ENCODE results near the gene TUBB4B. TPM values are rescaled to one million over a fixed set of nuclear protein-coding genes. Genes with fewer than 3 reads are reported as not detected.
"Not testable (repeated sequence)": the region's sequence is repeated elsewhere in the genome, so short reads cannot be mapped to it uniquely, and the experiment has no call there.

Gene TUBB4B
- total and polyA plus RNA-seq, 2 experiments from 2014 or later = 334 to 389 TPM

DNA sequence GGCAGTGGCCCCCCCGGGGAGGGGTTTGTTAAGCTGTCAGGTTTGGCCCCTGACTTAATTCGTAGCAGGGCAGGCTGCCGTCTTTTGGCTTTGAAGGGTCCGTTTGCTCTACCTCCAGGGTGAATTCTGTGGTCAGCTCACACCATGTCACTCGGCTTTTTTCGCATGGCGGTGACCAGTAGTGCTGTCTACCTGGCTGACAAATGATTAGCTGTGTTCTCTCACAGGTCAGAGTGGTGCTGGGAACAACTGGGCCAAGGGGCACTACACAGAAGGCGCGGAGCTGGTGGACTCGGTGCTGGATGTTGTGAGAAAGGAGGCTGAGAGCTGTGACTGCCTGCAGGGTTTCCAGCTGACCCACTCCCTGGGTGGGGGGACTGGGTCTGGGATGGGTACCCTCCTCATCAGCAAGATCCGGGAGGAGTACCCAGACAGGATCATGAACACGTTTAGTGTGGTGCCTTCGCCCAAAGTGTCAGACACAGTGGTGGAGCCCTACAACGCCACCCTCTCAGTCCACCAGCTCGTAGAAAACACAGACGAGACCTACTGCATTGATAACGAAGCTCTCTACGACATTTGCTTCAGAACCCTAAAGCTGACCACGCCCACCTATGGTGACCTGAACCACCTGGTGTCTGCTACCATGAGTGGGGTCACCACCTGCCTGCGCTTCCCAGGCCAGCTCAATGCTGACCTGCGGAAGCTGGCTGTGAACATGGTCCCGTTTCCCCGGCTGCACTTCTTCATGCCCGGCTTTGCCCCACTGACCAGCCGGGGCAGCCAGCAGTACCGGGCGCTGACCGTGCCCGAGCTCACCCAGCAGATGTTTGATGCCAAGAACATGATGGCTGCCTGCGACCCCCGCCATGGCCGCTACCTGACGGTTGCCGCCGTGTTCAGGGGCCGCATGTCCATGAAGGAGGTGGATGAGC lies 1.4 kb downstream of the TUBB4B start:
- Histone ChIP-seq H2AFZ (no peak overlapping the region), H3K4me1 (ENCODE audit: insufficient read depth) (peaks cover 20% of the 10 kb centered on the region; the same call in 1 of the 2 replicates), H3K4me3 (peak overlapping the region; percentile 89), H4K20me1 (replicated peaks; ENCODE audit: insufficient read depth) (peaks cover 16% of the 10 kb centered on the region), H3K79me2 (replicated peaks; ENCODE audit: insufficient read depth) (peaks cover 29% of the 10 kb centered on the region), H3K27me3 (ENCODE audit: insufficient read depth) (no peaks in the 10 kb centered on the region), H3K27ac (ENCODE audit: low read depth) (no peak overlapping the region; the same call in 1 of the 2 replicates), H3F3A (replicated peaks; ENCODE audit: low read depth) (0 out of 2 replicates have a peak, but pooled peaks cover 29% of the 10 kb centered on the region), H3K9me2 (ENCODE audit: insufficient read depth) (no peaks in the 10 kb centered on the region), H3K36me3 (ENCODE audit: insufficient read depth) (no peaks in the 10 kb centered on the region), H3K4me2 (peak overlapping the region; percentile 90)
- Mint-ChIP-seq H3K27me3 (ENCODE audit: insufficient read depth, low read depth, poor library complexity) (peaks cover 29% of the 10 kb centered on the region), H3K36me3 (ENCODE audit: low read depth) (peaks cover 31% of the 10 kb centered on the region), H3K27ac (0 out of 2 replicates have a peak overlapping the region, but pooled peaks have one; percentile 44), H3K9me3 (no peaks in the 10 kb centered on the region), H3K4me3 (peak overlapping the region; percentile 86), H3K4me1 (peaks cover 35% of the 10 kb centered on the region)
- DNase-seq (ENCODE audit: low spot score) (no peak), ATAC-seq (no peak)
- TF ChIP-seq ETS1 (IDR thresholded peaks at IDR 0.05) = no peak
- TF ChIP-seq CREB1 (CRISPR knock-in tag; IDR thresholded peaks at IDR 0.05; ENCODE audit: low read depth) = no peak
- TF ChIP-seq CTCF (conservative IDR thresholded peaks at IDR 0.05; ENCODE audit: low read depth in 2 of 2) = no peak
- no peak for TF ChIP-seq ZNF114 (CRISPR knock-in tag; IDR thresholded peaks at IDR 0.05)
- TF ChIP-seq STAT1 (IDR thresholded peaks at IDR 0.05; ENCODE audit: unreplicated experiment) = no peak
- no peak for TF ChIP-seq EZH2 (IDR thresholded peaks at IDR 0.05; ENCODE audit: low read depth, unreplicated experiment)
- no peak for TF ChIP-seq EZH2phosphoT487 (IDR thresholded peaks at IDR 0.05; ENCODE audit: unreplicated experiment)
- TF ChIP-seq POLR2AphosphoS5 (IDR thresholded peaks at IDR 0.05; ENCODE audit: low read depth) = no peak

GRCh38 chr9:137243266-137243625 lies 2.2 kb downstream of the TUBB4B start:
- not testable (repeated sequence) for H3K36me3 ChIP-seq (ENCODE audit: insufficient read depth); ATAC-seq; H3K4me3 ChIP-seq; H3K9me3 Mint-ChIP-seq; DNase-seq (ENCODE audit: low spot score); H2AFZ ChIP-seq; H3K9me2 ChIP-seq (ENCODE audit: insufficient read depth); H3K27me3 ChIP-seq (ENCODE audit: insufficient read depth); H3K27ac Mint-ChIP-seq; H3K4me2 ChIP-seq; H3K27ac ChIP-seq (ENCODE audit: low read depth)
- Mint-ChIP-seq H3K27me3 (ENCODE audit: insufficient read depth, low read depth, poor library complexity) (peaks cover 26% of the 10 kb centered on the region), H3K4me3 (peak overlapping the region; percentile 86), H3K4me1 (peaks cover 32% of the 10 kb centered on the region), H3K36me3 (ENCODE audit: low read depth) (peaks cover 31% of the 10 kb centered on the region)
- peaks cover 18% of the 10 kb centered on the region; the same call in 1 of the 2 replicates for H3K4me1 ChIP-seq (ENCODE audit: insufficient read depth)
- peaks cover 29% of the 10 kb centered on the region for H3K79me2 ChIP-seq (replicated peaks; ENCODE audit: insufficient read depth)
- peaks cover 16% of the 10 kb centered on the region for H4K20me1 ChIP-seq (replicated peaks; ENCODE audit: insufficient read depth)
- 0 out of 2 replicates have a peak, but pooled peaks cover 29% of the 10 kb centered on the region for H3F3A ChIP-seq (replicated peaks; ENCODE audit: low read depth)

Data from GM23338 (cell line).